ENCODE data around the gene OVCH2. TPM values are rescaled to one million over a fixed set of nuclear protein-coding genes. Genes with fewer than 3 reads are reported as not detected.

The OVCH2 gene
- polyA plus RNA-seq, 3 donors, result not detected

- Histone ChIP-seq H3K27ac (ENCODE audit: low read depth in 1 of 2, low read length in 2 of 2) (no peak within 1 kb of the TSS), H3K4me2 (replicated peaks; ENCODE audit: extremely low read depth, low read length, poor library complexity, severe bottlenecking) (peak within 1 kb of the TSS; percentile 76), H3K4me3 (replicated peaks in 1 of 3; ENCODE audit: low read depth in 2 of 3, low read length in 3 of 3) (peak within 1 kb of the TSS; percentile 21 to 67 (median 23)), H3K79me2 (ENCODE audit: insufficient read depth, low read length) (no peaks in the 10 kb centered on the region), H3K27me3 (ENCODE audit: control insufficient read depth in 2 of 2, insufficient read depth in 2 of 2, low read length in 2 of 2) (peaks cover 25 to 41% of the 10 kb centered on the region in 2 donors), H4K20me1 (ENCODE audit: insufficient read depth, low read length) (no peaks in the 10 kb centered on the region), H3K9ac (ENCODE audit: insufficient read depth, low read length, poor library complexity, severe bottlenecking) (peak within 1 kb of the TSS; percentile 27), H2AFZ (ENCODE audit: insufficient read depth, low read depth, low read length, poor library complexity, severe bottlenecking) (peak within 1 kb of the TSS; percentile 75), H3K36me3 (replicated peaks in 1 of 2; ENCODE audit: control insufficient read depth in 1 of 2, insufficient read depth in 2 of 2, low read length in 2 of 2) (no peaks in the 10 kb centered on the region), H3K4me1 (ENCODE audit: control insufficient read depth in 1 of 2, insufficient read depth in 2 of 2, low read length in 2 of 2) (peaks cover 28 to 34% of the 10 kb centered on the region in 2 donors), H3K9me3 (replicated peaks in 1 of 2; ENCODE audit: control insufficient read depth in 1 of 2, insufficient read depth in 1 of 2, low read length in 2 of 2) (peaks cover 16 to 49% of the 10 kb centered on the region in 2 donors)
- H3K36me3 Mint-ChIP-seq, result peaks cover 13 to 21% of the 10 kb centered on the region in 2 donors
- peak within 1 kb of the TSS; percentile 76 to 86 for H3K4me3 Mint-ChIP-seq
- 15% methylated on average over 29 of the region's 40 CpGs for WGBS (ENCODE audit: insufficient coverage)
- DNase-seq, result peak in 2 of 3 donors; percentile 14 to 18
- peaks cover 9 to 47% (median 33%) of the 10 kb centered on the region in 7 donors for H3K9me3 Mint-ChIP-seq
- H3K27me3 Mint-ChIP-seq (ENCODE audit: low read depth in 3 of 3), result peaks cover 41 to 50% (median 43%) of the 10 kb centered on the region in 3 donors
- H3K27ac Mint-ChIP-seq, result peak within 1 kb of the TSS in 5 of 7 donors; percentile 16 to 63 (median 53)
- intact Hi-C loops (cut with micrococcal nuclease), result no loop called here
- peaks cover 46% of the 10 kb centered on the region for H3K4me1 Mint-ChIP-seq
- TF ChIP-seq CTCF (IDR thresholded peaks at IDR 0.05), result no peak
These were observed 33.1 kb downstream of the OVCH2 start, which contains the start of gene CYB5R2 for GRCh38 chr11:7672960-7673723. CYB5R2 (minus strand) TSS chr11:7673500; CDS start chr11:7672825, 675 bp downstream.

GRCh38 chr11:7672276-7672959 lies 33.9 kb downstream of the OVCH2 start:
- DNase-seq, result no peak
- no peaks in the 10 kb centered on the region for H4K20me1 ChIP-seq (ENCODE audit: insufficient read depth, low read length)
- 100% methylated on average over 3 of the region's 16 CpGs for WGBS (ENCODE audit: insufficient coverage)
- peak overlapping the region; percentile 76 for H3K4me2 ChIP-seq (replicated peaks; ENCODE audit: extremely low read depth, low read length, poor library complexity, severe bottlenecking)
- peak overlapping the region; percentile 6 to 79 for H3K4me3 Mint-ChIP-seq
- no peaks in the 10 kb centered on the region for H3K79me2 ChIP-seq (ENCODE audit: insufficient read depth, low read length)
- H2AFZ ChIP-seq (ENCODE audit: insufficient read depth, low read depth, low read length, poor library complexity, severe bottlenecking), result no peak overlapping the region
- H3K4me1 Mint-ChIP-seq, result peaks cover 44% of the 10 kb centered on the region
- intact Hi-C loops (cut with micrococcal nuclease), result no loop called here
- H3K27ac ChIP-seq (ENCODE audit: low read depth in 1 of 2, low read length in 2 of 2), result no peak overlapping the region
- peaks cover 2 to 40% (median 26%) of the 10 kb centered on the region in 7 donors for H3K9me3 Mint-ChIP-seq
- H3K4me1 ChIP-seq (ENCODE audit: control insufficient read depth in 1 of 2, insufficient read depth in 2 of 2, low read length in 2 of 2), result peaks cover 28 to 34% of the 10 kb centered on the region in 2 donors
- peaks cover 0 to 4% of the 10 kb centered on the region in 2 donors for H3K36me3 ChIP-seq (replicated peaks in 1 of 2; ENCODE audit: control insufficient read depth in 1 of 2, insufficient read depth in 2 of 2, low read length in 2 of 2)
- H3K9ac ChIP-seq (ENCODE audit: insufficient read depth, low read length, poor library complexity, severe bottlenecking), result no peak overlapping the region
- TF ChIP-seq CTCF (IDR thresholded peaks at IDR 0.05), result no peak
- peak overlapping the region in 3 of 7 donors; percentile 26 to 59 (median 30) for H3K27ac Mint-ChIP-seq
- peaks cover 25 to 41% of the 10 kb centered on the region in 2 donors for H3K27me3 ChIP-seq (ENCODE audit: control insufficient read depth in 2 of 2, insufficient read depth in 2 of 2, low read length in 2 of 2)
- peaks cover 11 to 42% of the 10 kb centered on the region in 2 donors for H3K9me3 ChIP-seq (replicated peaks in 1 of 2; ENCODE audit: control insufficient read depth in 1 of 2, insufficient read depth in 1 of 2, low read length in 2 of 2)
- H3K27me3 Mint-ChIP-seq (ENCODE audit: low read depth in 3 of 3), result peaks cover 38 to 47% (median 43%) of the 10 kb centered on the region in 3 donors
- H3K36me3 Mint-ChIP-seq, result peaks cover 16 to 18% of the 10 kb centered on the region in 2 donors
- H3K4me3 ChIP-seq (replicated peaks in 1 of 3; ENCODE audit: low read depth in 2 of 3, low read length in 3 of 3), result peak overlapping the region in 1 of 3 experiments; percentile 67

Data from CD14-positive monocyte (primary cell).